Muscle of leg (tissue), 16 donors: Measurements from ENCODE around the gene OR4D11. TPM values are rescaled to one million over a fixed set of nuclear protein-coding genes. Genes with fewer than 3 reads are reported as not detected.

Source experiments
- DNase-seq: peaks from one replicate; pipeline ENCODE4 v3.0.0; 2013
- H3K27ac ChIP-seq: one replicate; pipeline ENCODE4 v1.5.1; 2013; ENCODE audit warnings: mild to moderate bottlenecking, low read length, control low read depth
- H3K27me3 ChIP-seq: one replicate; pipeline ENCODE4 v1.6.1; 2013; ENCODE audit warnings: low read length; ENCODE audit not compliant: control insufficient read depth, insufficient read depth
- H3K36me3 ChIP-seq: one replicate; pipeline ENCODE4 v1.6.1; 2013; ENCODE audit warnings: low read length; ENCODE audit not compliant: control insufficient read depth, insufficient read depth
- H3K4me1 ChIP-seq: one replicate; pipeline ENCODE4 v1.6.1; 2013; ENCODE audit warnings: low read length; ENCODE audit not compliant: control insufficient read depth, insufficient read depth
- H3K4me3 ChIP-seq: one replicate; pipeline ENCODE4 v1.5.1; 2013; ENCODE audit warnings: low read length, control low read depth
- H3K9me3 ChIP-seq: replicated peaks from 2 replicates; pipeline ENCODE4 v1.6.1; 2013; ENCODE audit warnings: low read depth, low read length; ENCODE audit not compliant: control insufficient read depth
- WGBS: methylation state at CpG from one replicate; pipeline ENCODE4 v1.1.5; 2013; ENCODE audit warnings: missing lambda C conversion rate; ENCODE audit not compliant: insufficient coverage; 5-methylcytosine and 5-hydroxymethylcytosine counted together
- long read RNA-seq, 11 donors: transcript quantifications; one replicate each; lab custom pipeline, GENCODE V29; 2026
- polyA plus RNA-seq, 8 donors: library from polyadenylated mRNA; unstranded; fragments of 120-200 nt; gene quantifications; one replicate each; pipeline versions ENCODE4 v1.2.1 to v1.2.3, GENCODE V29; 2013; ENCODE audit warnings: inconsistent platforms in 1 of 8, low replicate concordance in 1 of 8; ENCODE audit not compliant: insufficient read length in 8 of 8, insufficient read depth in 1 of 8
- total RNA-seq: library from RNA; stranded (reverse); fragments of 120-200 nt; gene quantifications from one replicate; pipeline ENCODE4 v1.2.4, GENCODE V29; 2013

Gene OR4D11
- total RNA-seq (not detected), polyA plus RNA-seq (not detected)
- long read RNA-seq, donor 1, result 0 reads
- long read RNA-seq, donor 2, result 0 reads
- long read RNA-seq, donor 3, result 0 reads
- long read RNA-seq, donor 4, result 0 reads
- long read RNA-seq, donor 5, result 0 reads
- long read RNA-seq, donor 6, result 0 reads
- long read RNA-seq, donor 7, result 0 reads
- long read RNA-seq, donor 8, partial matches to known transcripts, result 0 of 1 reads
- long read RNA-seq, donor 8, other reads (novel, unspliced or antisense), result 0 of 1 reads
- long read RNA-seq, donor 9, result 0 reads
- long read RNA-seq, donor 10, result 0 reads
- long read RNA-seq, donor 11, result 0 reads

DNA sequence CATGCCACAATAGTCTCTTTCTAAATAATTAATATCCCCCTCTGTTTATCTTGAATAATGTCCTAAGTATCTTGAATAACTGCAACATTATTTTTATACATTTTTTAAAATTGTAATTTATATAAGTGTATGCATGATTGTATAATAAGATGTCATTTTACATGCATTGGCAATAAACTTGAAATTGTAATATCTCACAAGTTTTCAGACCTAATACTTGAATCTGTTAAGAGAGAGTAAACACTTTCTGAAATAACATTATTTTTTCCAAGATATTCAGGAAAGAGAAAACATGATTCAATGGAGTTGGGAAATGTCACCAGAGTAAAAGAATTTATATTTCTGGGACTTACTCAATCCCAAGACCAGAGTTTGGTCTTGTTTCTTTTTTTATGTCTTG lies at the start of gene OR4D11:
Gene OR4D11 (plus strand): TSS at position 301 of the 400 bp plus-strand sequence. CDS start 0 bp downstream, at position 301.
- H3K36me3 ChIP-seq, result no peaks in the 10 kb centered on the region
- no peak within 1 kb of the TSS for H3K4me3 ChIP-seq
- no peak within 1 kb of the TSS for H3K27ac ChIP-seq
- no peaks in the 10 kb centered on the region for H3K27me3 ChIP-seq
- no peak for DNase-seq
- H3K4me1 ChIP-seq, result no peaks in the 10 kb centered on the region
- no peaks in the 10 kb centered on the region for H3K9me3 ChIP-seq

- no CpG with 5 or more reads among the region's 2 CpGs for WGBS
- H3K27me3 ChIP-seq, result no peaks in the 10 kb centered on the region
- no peak within 1 kb of the TSS for H3K27ac ChIP-seq
- no peaks in the 10 kb centered on the region for H3K36me3 ChIP-seq
- DNase-seq, result no peak
- H3K4me3 ChIP-seq, result no peak within 1 kb of the TSS
- H3K9me3 ChIP-seq, result no peaks in the 10 kb centered on the region
- no peaks in the 10 kb centered on the region for H3K4me1 ChIP-seq
Measured at GRCh38 chr11:59456661-59457060, 46.7 kb upstream of the OR4D11 start, which contains the start of gene OR4D6. TSS of gene OR4D6 (plus strand) at chr11:59456961. CDS start at chr11:59456961, 0 bp downstream.

- no peaks in the 10 kb centered on the region for H3K9me3 ChIP-seq
- WGBS, result no CpG with 5 or more reads among the region's 3 CpGs
- H3K36me3 ChIP-seq, result no peaks in the 10 kb centered on the region
- peak; percentile 64 for DNase-seq
- no peak overlapping the region for H3K4me3 ChIP-seq
- H3K27ac ChIP-seq, result no peak overlapping the region
- no peaks in the 10 kb centered on the region for H3K27me3 ChIP-seq
- H3K4me1 ChIP-seq, result no peaks in the 10 kb centered on the region
Measured at GRCh38 chr11:59459916-59460315, 43.5 kb upstream of the OR4D11 start.

GRCh38 chr11:59463190-59463641 lies 40.2 kb upstream of the OR4D11 start:
- Histone ChIP-seq H3K4me1 (no peaks in the 10 kb centered on the region), H3K4me3 (no peak overlapping the region), H3K36me3 (no peaks in the 10 kb centered on the region), H3K27me3 (no peaks in the 10 kb centered on the region), H3K27ac (no peak overlapping the region), H3K9me3 (no peaks in the 10 kb centered on the region)
- WGBS, result 40% methylated on average over 2 of the region's 5 CpGs
- DNase-seq, result peak; percentile 90

DNA sequence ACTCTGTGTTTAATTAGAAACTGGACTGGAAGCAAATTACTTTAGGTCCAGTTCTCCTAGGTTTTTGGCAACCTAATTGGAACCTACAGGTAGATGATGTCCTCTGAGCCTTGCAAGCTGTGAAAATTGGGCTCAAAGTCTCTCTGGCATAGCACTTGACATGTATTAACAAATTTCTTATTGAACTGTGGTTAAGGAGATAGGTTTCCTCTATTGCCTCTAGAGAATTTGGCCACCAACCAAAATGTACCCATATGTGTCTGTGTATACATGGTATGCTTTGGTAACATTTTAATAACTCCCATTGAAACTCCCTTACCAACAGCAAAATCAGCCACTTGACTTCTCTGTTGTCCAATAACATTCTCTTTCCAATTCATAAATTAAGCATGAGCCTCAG lies 30.4 kb upstream of the OR4D11 start, which contains the start of gene OR4D10:
Gene OR4D10 (plus strand): TSS at position 301 of the 400 bp plus-strand sequence. CDS start 4,115 bp downstream, outside the sequence.
- DNase-seq, result no peak
- Histone ChIP-seq H3K9me3 (no peaks in the 10 kb centered on the region), H3K4me3 (no peak within 1 kb of the TSS), H3K36me3 (no peaks in the 10 kb centered on the region), H3K27ac (no peak within 1 kb of the TSS), H3K27me3 (no peaks in the 10 kb centered on the region), H3K4me1 (no peaks in the 10 kb centered on the region)

DNA sequence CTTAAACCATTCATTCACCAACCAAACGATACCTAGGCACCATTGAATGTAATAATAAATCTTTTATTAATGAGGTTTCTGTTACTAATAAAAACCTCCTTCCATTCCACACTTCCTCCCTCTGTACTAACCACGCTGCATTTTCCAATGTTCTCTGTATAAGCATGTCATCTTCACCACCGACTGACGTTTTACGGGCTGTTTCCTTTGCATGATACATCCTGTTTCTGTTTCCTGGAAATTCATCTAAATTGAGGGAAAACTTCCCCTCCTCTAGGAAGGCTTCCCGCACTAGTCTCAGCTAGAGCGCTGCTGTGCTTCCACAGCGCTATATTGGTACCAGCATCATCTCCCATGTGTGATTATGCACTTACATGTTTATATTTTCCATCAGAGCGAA lies 28.2 kb upstream of the OR4D11 start:
- WGBS, result 79% methylated on average over 4 of the region's 9 CpGs
- Histone ChIP-seq H3K4me3 (no peak overlapping the region), H3K9me3 (no peaks in the 10 kb centered on the region), H3K27ac (no peak overlapping the region), H3K36me3 (no peaks in the 10 kb centered on the region), H3K27me3 (no peaks in the 10 kb centered on the region), H3K4me1 (no peaks in the 10 kb centered on the region)
- peak; percentile 5 for DNase-seq

GRCh38 chr11:59479906-59480305 lies 23.5 kb upstream of the OR4D11 start:
- no peaks in the 10 kb centered on the region for H3K4me1 ChIP-seq
- no peaks in the 10 kb centered on the region for H3K27me3 ChIP-seq

GRCh38 chr11:59480359-59480758 lies 23.0 kb upstream of the OR4D11 start:
- DNase-seq, result no peak
- no peak overlapping the region for H3K4me3 ChIP-seq
- H3K27me3 ChIP-seq, result no peaks in the 10 kb centered on the region
- H3K27ac ChIP-seq, result no peak overlapping the region
- H3K36me3 ChIP-seq, result no peaks in the 10 kb centered on the region
- no CpG with 5 or more reads among the region's 3 CpGs for WGBS
- no peaks in the 10 kb centered on the region for H3K9me3 ChIP-seq
- no peaks in the 10 kb centered on the region for H3K4me1 ChIP-seq

More at GRCh38 chr11:59479906-59480305, 23.5 kb upstream of the OR4D11 start:
- no peaks in the 10 kb centered on the region for H3K9me3 ChIP-seq
- H3K4me3 ChIP-seq, result no peak overlapping the region
- DNase-seq, result no peak
- H3K27ac ChIP-seq, result no peak overlapping the region
- no peaks in the 10 kb centered on the region for H3K36me3 ChIP-seq

GRCh38 chr11:59501931-59502330 lies 1.4 kb upstream of the OR4D11 start:
- H3K36me3 ChIP-seq, result no peaks in the 10 kb centered on the region
- no peaks in the 10 kb centered on the region for H3K27me3 ChIP-seq
- no peak overlapping the region for H3K27ac ChIP-seq
- DNase-seq, result no peak
- no CpG with 5 or more reads among the region's 1 CpG for WGBS
- H3K4me3 ChIP-seq, result no peak overlapping the region
- H3K4me1 ChIP-seq, result no peaks in the 10 kb centered on the region
- no peaks in the 10 kb centered on the region for H3K9me3 ChIP-seq

- Histone ChIP-seq H3K4me3 (no peak within 1 kb of the TSS), H3K36me3 (no peaks in the 10 kb centered on the region), H3K9me3 (no peaks in the 10 kb centered on the region), H3K27me3 (no peaks in the 10 kb centered on the region), H3K4me1 (no peaks in the 10 kb centered on the region), H3K27ac (no peak within 1 kb of the TSS)
- DNase-seq, result peak; percentile 54
- WGBS, result 0% methylated on average over 1 of the region's 2 CpGs
Measured at GRCh38 chr11:59510941-59511589, 7.7 kb downstream of the OR4D11 start, which contains the start of gene OR4D9. TSS of gene OR4D9 (plus strand) at chr11:59511539. CDS start at chr11:59514913, 3,374 bp downstream.
